Sigmoid colon (tissue), 3 donors: ENCODE results near the gene ZNF775.

Source experiments
- CTCF ChIP-seq, 4 experiments: fragments of 450-650 bp in 3 of 4; fragments of 200-600 bp in 1 of 4; IDR thresholded peaks; one replicate each; pipeline ENCODE4 v1.5.1; 2016 to 2019; ENCODE audit warnings: antibody characterized with exemption in 4 of 4, mild to moderate bottlenecking in 3 of 4, moderate library complexity in 2 of 4
- POLR2A ChIP-seq, 2 donors: fragments of 450-650 bp; IDR thresholded peaks; one replicate each; pipeline ENCODE4 v1.6.1; 2016; ENCODE audit warnings: antibody characterized with exemption in 2 of 2, mild to moderate bottlenecking in 2 of 2, moderate library complexity in 2 of 2

GRCh38 chr7:150385302-150385723, 6.2 kb downstream of the ZNF775 start:
- TF ChIP-seq CTCF (IDR thresholded peaks at IDR 0.05) (no peak), POLR2A (IDR thresholded peaks at IDR 0.05) (no peak)
